ENCODE measurements around the gene NHLRC4.

GRCh38 chr16:593406-593805 is 26.6 kb downstream of the NHLRC4 start:
- TF ChIP-seq POLR2A (IDR thresholded peaks at IDR 0.05) (no peak), CTCF (IDR thresholded peaks at IDR 0.05) (no peak)
